ENCODE data around the gene NR1H2. TPM values are rescaled to one million over a fixed set of nuclear protein-coding genes. Genes with fewer than 3 reads are reported as not detected.
"Not testable (repeated sequence)": the region's sequence is repeated elsewhere in the genome, so short reads cannot be mapped to it uniquely, and the experiment has no call there.

Gene NR1H2
- total RNA-seq, 1 donor from 2014 or later: 150 TPM

DNA sequence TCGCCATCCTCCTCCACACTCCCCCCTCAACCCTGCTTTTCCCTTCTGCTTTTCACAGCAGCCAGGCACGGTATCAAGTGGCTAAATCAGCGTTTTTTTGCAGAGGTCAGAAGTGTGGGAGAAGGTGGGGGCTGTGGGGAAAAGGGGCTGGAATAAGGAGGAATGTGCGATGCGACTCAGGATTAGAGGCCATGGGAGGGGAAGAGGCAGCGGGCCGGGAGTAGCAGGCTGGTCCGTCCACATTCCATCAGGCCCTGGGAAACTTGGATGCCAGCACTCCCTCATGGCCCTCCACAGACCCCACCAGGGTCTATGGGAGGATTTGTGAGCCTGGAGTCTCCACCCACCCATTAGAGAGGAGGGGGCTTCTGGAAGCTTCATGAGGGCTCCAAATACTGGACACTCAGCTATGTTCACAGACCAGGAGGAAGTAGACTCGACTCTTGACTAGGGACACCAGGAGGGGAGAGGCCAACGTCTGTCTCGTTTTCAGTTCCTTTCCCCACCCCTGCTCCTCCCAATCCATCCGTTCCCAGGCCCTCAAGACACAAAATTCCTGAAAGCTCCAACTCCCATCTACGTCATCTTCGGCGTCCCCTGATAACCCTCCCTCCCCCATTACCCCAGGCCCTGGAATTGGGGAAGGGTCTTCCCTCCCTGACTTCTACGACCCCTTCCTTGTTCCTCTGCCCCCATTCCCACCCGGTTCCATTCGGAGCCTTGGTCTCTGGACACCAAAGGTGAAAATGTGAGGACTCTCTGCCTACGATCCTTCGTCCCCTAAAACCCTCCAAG is 43.8 kb upstream of the NR1H2 start:
- Histone ChIP-seq H3K9me3 (no peaks in the 10 kb centered on the region), H3K36me3 (no peaks in the 10 kb centered on the region), H3K4me1 (peaks cover 0 to 13% of the 10 kb centered on the region in 2 donors), H3K27ac (peak overlapping the region; percentile 24 to 31), H3K4me3 (peak overlapping the region; percentile 24 to 53), H3K27me3 (no peaks in the 10 kb centered on the region)
- intact Hi-C loops (cut with DNase I): no loop called here
- TF ChIP-seq, protein P1, sequence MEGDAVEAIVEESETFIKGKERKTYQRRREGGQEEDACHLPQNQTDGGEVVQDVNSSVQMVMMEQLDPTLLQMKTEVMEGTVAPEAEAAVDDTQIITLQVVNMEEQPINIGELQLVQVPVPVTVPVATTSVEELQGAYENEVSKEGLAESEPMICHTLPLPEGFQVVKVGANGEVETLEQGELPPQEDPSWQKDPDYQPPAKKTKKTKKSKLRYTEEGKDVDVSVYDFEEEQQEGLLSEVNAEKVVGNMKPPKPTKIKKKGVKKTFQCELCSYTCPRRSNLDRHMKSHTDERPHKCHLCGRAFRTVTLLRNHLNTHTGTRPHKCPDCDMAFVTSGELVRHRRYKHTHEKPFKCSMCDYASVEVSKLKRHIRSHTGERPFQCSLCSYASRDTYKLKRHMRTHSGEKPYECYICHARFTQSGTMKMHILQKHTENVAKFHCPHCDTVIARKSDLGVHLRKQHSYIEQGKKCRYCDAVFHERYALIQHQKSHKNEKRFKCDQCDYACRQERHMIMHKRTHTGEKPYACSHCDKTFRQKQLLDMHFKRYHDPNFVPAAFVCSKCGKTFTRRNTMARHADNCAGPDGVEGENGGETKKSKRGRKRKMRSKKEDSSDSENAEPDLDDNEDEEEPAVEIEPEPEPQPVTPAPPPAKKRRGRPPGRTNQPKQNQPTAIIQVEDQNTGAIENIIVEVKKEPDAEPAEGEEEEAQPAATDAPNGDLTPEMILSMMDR (IDR thresholded peaks at IDR 0.05): no peak
- DNase-seq (ENCODE audit: low spot score in 2 of 2): no peak

DNA sequence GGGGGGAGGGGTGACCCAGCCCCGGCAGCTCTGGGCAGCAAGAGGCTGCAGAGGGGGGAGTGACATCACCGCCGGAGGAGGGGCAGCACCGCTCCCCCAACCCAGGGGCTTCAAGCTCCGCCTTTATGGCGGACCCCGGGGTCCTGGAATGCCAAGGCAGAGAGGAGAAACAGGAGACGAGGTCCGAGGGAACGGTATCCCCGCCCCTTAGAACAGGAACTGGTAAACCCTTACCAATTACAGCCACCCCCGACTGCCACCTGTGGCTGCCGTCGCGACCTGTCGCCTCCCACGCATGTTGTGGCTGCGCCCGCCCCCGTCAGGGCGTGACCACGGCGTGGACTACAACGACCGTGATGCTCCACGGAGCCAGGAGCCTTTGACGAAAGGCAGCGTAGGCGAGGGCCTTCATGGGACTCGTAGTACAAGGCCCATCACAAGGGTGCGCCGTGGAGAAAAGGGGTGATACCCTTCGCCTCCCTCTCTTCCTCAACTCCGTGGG is 43.0 kb upstream of the NR1H2 start:
- H3K4me1 ChIP-seq: peaks cover 0 to 13% of the 10 kb centered on the region in 2 donors
- peak; percentile 74 to 92 for DNase-seq (ENCODE audit: low spot score in 2 of 2)
- H3K9me3 ChIP-seq: no peaks in the 10 kb centered on the region
- TF ChIP-seq, protein P1 (IDR thresholded peaks at IDR 0.05): no peak
- peak overlapping the region; percentile 24 to 31 for H3K27ac ChIP-seq
- no peaks in the 10 kb centered on the region for H3K27me3 ChIP-seq
- intact Hi-C loops (cut with DNase I): no loop called here
- H3K36me3 ChIP-seq: no peaks in the 10 kb centered on the region
- peak overlapping the region; percentile 24 to 53 for H3K4me3 ChIP-seq

DNA sequence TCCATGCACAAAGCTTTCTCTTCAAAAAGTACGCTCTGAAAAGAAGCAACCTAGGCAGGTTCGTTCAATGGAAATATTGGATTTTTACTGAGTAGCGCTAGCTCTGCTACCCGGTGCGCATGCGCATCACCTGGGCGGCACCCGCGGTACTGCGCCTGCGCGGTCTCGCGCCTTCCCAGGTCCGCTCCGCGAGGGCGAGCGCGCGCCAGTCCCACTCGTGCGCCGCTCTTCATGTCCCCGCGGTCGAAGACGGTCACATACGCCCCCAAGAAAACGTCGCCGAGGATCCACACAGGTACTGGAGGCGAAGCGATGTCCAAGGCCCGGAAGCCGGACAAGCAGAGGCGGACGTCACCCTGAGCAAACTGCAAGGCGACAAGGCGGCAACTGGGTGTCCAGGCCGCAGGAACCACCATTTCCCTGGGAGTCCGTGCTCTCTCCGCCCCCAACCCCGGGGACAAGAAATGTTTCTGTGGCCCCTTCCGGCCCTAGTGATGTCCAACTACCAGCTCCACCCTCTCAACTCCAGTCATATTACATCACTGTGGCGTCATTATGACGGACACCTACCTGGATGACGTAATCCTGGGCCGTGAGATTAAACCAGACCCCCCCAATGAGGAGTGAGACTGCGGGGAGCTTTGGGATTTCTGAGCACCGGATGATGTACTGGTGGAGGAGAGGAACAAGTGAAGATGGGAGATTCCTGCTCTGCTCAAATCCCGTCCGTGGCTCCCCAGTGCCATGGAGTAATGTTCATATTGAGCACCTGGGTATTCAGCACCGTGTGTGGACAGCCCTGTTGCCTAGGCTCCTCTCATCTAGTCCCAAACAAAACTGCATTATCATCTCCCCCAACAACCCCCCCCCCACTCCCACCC is 42.3 kb upstream of the NR1H2 start:
- no peaks in the 10 kb centered on the region for H3K36me3 ChIP-seq
- intact Hi-C loops (cut with DNase I): no loop called here
- H3K4me1 ChIP-seq: peaks cover 0 to 13% of the 10 kb centered on the region in 2 donors
- DNase-seq (ENCODE audit: low spot score in 2 of 2): peak in 1 of 2 donors; percentile 80
- peak overlapping the region; percentile 24 to 53 for H3K4me3 ChIP-seq
- TF ChIP-seq, protein P1 (IDR thresholded peaks at IDR 0.05): no peak
- no peaks in the 10 kb centered on the region for H3K9me3 ChIP-seq
- H3K27ac ChIP-seq: peak overlapping the region; percentile 24 to 46
- no peaks in the 10 kb centered on the region for H3K27me3 ChIP-seq

DNA sequence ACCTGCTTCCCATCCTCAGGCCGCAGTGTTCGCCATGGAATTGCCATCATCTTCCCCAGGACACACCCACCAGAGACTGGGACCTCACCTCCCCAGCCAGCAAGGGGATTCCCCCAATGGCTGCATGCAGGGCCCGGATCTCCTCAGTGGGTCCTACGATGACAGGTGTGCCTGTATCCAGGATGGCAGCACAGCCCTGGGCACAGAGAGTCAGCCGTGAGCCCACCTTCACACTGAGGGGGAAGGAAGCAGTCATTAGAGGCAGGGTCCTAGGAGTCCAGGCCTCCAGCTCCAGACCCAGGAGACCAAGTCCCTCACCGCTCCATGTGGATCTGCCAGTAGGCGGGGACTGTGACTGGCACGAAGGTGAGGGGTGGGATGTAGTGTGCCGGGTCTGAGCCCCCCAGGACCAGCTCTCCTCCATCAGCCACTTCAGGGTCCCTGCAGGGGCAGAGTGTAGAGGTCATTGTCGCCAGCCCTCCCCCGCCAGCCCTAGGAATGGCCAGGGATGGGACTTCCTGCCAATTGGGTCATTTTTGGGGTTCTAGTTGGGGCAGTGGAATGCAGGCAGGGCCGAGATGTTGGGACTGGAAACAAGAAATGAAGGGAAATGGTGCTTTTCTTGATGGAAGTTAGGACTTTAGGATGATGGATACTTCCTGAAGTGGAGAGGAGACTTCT is 41.4 kb upstream of the NR1H2 start:
- H3K4me1 ChIP-seq: peaks cover 0 to 8% of the 10 kb centered on the region in 2 donors
- TF ChIP-seq, protein P1 (IDR thresholded peaks at IDR 0.05): no peak
- H3K4me3 ChIP-seq: no peak overlapping the region
- H3K36me3 ChIP-seq: no peaks in the 10 kb centered on the region
- intact Hi-C loops (cut with DNase I): no loop called here
- no peak for DNase-seq (ENCODE audit: low spot score in 2 of 2)
- no peaks in the 10 kb centered on the region for H3K27me3 ChIP-seq
- H3K9me3 ChIP-seq: no peaks in the 10 kb centered on the region
- H3K27ac ChIP-seq: no peak overlapping the region

DNA sequence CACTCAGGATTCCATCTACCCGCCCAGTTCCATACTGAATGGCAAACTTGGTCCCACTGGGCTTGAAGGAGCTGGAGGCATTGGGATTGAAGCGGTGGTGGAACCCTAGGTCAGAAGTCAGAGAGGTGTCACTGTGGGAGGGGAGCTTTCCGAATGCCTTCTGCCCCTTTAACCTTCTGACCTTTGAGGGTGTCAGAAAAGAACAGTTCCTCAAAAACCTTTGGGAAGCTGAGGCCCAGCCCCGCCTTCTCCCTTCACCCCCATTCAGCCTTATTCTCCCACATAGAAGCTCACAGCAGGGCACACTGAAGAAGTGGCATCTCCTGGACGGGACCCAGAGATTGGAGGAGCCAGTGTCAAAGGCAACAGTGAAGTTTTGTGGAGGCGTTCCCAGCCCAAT is 39.2 kb upstream of the NR1H2 start:
- DNase-seq (ENCODE audit: low spot score in 2 of 2); H3K27me3 ChIP-seq; H3K9me3 ChIP-seq; H3K27ac ChIP-seq; H3K36me3 ChIP-seq; H3K4me1 ChIP-seq; intact Hi-C loops (cut with DNase I); H3K4me3 ChIP-seq: not testable (repeated sequence)
